Stimulated activated CD4-positive, alpha-beta T cell treated with anti-CD3 and anti-CD28 coated beads, Interleukin-12 subunit alpha, Interleukin-12 subunit beta, amount 100 ng/mL, for 4 hours (primary cell): ENCODE data around the gene NHS.

Experiments
- DNase-seq: peaks from one replicate; pipeline ENCODE4 v3.0.0-alpha.2; 2020

NHS gene

DNA sequence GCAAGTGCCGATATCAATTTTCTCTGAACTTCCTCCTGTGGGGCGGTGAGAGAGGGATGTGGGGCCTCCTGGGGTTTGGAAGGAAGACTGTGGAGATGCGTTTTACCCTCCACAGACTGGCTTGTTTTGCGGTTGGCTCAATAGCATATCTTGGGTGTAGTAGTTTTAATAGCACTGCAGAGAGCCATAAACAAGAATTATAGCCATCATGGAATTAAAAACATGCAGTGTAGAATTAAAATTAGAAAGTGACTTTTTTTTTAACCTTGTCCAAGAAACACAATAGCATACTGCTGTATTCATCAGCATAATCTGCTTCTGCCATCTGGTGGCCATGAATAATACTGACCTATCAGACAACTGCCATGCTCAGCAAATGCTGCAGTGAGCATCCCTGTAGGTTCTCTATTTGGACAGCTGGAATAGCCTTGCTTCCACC, 315.0 kb downstream of the NHS start:
- peak; percentile 2 for DNase-seq

DNA sequence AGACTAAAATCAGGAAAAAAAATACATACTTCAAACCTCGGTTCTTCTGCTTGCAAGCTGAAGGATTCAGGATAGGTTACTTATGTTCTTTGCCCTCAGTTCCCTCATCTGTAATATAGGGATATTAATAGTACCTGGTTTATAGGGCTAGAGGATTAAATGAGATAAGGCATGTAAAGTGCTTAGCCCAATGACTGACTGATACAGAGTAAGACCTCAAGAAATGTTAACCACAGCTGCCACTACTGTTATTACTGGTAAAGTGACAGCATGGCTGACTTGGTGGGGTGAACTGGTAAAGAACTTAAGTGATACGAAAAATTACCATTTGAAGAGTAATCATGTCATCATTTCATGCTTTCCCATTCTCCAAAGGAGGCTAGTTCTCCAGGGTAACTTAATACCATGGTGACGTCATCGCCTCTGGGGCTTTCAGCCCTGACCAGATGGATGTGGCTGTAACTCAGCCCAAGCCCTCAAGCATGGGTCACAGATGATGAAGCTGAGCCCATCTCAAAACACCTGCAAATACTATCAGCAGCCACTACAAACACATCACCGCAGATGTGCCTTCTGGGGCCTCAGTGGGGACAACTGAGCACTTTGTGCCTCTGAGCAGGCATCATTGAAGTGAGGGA, 317.8 kb downstream of the NHS start:
- no peak for DNase-seq

DNA sequence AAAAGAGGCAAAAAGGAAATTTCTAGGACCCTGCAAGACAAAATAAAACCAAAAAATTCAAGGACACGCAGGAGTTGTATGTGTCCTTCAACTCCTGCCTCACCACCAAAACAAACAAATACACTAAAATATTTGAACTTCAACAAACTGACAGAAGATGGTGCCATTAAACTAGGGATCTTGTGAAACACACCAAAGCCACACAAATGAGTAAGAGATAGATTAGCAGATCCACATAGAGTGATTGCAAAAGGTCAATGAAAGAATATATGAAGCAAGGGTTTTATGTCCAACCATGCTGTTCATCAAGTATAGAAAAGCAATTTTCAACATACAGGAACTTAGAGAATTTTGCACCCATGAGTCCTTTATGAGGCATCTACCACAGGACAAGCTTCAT, 322.2 kb downstream of the NHS start:
- DNase-seq = no peak

DNA sequence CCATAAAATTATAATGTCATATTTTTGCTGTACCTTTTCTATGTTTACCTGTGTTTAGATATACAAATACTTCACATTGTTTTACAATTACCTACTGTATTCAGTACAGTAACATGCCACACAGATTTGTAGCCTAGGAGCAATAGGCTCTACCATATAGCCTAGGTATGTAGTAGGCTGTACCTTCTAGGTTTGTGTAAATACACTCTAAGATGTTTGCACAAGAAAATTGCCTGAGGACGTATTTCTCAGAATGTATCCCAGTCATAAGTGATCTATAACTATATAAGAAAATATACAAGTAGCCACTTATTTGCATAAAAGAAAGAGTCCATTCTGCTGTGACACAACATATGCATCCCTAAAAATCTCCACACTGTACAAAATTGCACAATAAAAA, 326.0 kb downstream of the NHS start:
- DNase-seq = no peak

DNA sequence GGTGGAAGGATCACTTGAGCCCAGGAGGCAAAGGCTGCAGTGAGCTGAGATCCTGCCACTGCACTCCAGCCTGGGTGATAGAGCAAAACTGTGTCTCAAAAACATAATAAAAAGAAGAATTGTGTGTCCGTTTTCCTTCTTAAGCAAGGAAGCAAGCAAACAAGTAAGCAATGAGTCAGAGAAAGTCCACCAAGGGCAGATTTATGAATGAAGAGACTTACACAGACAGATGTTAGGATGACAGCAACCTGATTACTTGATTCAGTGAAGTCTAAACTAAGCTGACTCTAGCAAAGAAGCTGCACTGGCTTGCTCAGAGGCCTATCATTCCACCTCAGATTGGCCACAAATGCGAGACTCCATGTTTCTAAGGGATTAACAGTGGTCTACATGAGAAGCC, 328.2 kb downstream of the NHS start:
- no peak for DNase-seq

DNA sequence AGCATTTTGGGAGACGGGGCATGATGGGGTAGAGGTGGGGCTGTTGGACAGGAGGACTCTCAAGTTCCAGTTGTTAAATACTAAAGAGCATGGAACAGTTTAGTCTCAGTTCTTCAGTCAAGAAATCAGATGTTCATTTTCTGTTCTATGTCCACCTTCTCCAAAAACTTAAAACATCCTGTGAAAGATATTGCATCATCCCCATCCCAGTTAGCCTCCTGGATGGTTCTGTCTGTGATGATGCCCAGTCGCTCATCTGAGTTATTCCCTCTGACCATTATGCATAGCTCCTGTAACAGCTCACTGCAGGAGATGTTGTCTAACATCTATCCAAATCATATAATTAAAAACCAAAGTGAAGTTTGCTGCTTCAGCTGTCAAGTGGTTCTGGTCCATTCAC, 330.2 kb downstream of the NHS start:
- no peak for DNase-seq

DNA sequence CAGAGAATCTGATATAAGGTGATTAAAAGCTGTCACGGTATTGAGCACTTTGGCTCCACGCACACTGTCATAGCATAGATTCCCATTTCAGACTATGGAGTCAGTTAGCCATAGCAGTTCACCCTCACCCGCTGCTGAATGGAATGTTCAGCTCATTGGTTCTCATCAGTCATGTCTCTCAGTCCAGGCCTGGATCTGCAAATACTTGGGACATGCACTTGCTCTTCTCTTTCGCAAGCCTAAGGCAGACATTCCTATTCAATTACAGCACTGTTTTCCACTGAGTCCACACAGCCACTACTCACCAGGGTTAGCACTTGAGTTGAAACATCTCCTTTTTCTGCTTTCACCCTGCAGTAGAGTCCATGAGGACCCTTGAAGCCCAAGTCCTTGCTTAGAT, 331.7 kb downstream of the NHS start:
- DNase-seq = no peak

DNA sequence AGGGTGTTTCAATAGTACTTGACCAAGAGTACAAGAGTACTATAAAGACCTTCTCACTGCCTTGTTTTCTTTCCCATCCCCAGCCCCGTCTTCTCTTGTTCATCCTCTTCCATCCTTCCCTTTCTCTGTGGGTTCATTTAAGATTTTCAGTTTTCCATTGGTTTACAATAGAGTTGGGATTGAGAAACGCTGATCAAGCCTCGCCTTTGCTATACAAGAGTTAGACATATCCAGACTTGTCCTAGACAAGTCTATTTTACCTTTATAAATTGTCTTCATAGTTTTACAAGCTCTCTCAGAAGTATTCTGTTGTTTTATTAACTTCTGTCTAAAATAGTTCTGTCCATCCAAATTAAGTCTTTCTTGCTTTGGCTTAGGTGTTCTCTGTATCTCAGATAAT, 332.7 kb downstream of the NHS start:
- no peak for DNase-seq

DNA sequence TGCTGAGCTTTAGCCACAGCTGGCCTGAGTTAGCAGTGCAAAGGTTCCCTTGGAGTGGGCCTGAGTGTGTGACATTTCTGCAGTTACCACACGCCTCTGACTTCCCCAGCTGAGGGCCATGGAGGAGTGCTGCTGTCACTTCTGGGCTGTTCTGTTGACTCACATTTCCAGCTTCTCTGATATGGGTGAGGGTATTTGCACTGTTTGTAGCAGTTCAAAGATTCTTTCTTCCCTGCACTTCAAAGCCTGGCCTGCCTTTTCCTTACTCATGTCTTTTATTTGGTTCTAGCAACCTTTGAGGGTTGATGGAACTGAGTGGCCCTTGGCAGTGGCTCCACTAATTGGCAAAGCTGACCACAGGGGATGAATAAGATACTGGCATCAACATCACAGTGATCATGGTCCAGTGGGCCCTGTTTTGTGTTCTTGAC, 335.9 kb downstream of the NHS start:
- DNase-seq = no peak

DNA sequence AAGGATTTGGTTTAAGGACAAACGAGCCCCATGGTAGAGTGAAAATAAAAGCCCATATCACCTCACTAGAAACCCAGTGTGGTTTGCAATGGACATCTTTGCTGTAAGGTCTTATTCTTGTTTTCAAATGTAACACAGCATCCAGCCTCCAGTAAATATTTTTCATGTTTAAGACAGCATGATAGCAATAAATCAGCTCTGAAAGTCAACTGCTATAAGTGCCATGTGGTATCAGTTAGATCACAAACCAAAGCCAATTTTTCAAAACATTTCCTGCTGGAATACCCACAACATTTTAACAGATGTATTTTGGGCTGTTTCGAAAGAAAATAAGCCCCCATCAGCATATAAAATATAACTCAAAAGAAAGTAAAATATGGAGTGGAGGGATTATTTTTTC, 338.3 kb downstream of the NHS start:
- DNase-seq = no peak

DNA sequence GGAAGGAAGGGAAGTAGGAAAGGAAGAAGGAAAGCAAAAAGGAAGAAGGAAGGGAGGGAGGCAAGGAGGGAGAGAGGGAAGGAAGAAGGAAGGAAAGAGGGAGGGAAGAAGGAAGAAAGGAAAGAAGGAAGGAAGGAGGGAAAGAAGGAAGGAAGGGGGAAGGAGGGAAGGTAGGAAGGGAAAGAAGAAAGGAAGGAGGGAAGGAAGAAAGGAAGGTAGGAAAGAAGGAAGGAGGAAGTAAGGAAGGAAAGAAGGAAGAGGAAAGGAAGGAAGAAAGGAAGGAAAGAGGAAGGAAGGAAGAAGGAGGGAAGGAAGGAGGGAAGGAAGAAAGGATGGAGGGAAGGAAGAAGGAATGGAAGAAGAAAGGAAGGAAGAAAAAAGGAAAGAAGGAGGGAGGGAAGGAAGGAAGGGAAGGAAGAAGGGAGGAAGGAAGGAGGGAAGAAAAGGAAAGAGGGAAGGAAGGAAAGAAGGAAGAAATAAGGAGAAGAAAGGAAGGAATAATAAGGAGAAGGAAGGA, 343.7 kb downstream of the NHS start:
- no peak for DNase-seq

DNA sequence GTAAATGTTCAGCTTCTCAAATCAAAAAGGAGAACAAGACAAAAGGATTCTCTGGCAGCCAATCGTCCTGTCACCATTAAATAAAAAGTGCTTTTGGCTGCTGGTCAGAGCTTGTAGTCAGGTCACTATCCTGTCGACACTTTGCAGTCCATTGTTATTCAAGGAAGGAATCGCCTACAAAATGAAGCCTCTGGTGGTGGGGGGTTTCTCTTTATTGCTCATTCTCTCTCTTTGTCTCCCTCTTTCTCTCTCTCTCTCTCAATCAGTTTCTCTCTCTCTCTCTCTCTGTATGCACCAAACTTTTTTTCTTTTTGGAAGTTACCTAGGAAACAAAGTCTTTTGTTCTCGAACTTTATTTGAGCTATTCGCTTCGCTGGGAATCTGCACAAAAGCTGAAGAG, 344.7 kb downstream of the NHS start:
- DNase-seq = no peak

DNA sequence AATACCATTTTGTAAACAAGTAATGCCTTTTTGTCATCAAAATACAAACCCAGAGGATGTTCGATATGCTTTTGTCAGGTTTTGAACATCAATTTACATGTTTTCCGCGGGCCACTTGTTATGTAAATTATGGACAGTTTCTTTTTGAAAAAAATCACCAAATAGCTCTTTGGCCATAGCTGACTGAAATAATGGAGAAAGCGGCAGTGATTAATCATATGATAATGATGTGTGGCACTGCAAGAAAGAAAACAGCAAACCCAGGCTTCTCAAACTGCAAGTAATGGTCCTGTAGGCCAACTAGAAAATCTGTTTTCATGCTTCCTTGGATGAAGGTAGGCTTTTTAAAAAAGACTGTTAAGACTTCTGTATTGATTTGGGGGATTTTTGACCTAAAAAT, 346.7 kb downstream of the NHS start:
- DNase-seq = no peak

DNA sequence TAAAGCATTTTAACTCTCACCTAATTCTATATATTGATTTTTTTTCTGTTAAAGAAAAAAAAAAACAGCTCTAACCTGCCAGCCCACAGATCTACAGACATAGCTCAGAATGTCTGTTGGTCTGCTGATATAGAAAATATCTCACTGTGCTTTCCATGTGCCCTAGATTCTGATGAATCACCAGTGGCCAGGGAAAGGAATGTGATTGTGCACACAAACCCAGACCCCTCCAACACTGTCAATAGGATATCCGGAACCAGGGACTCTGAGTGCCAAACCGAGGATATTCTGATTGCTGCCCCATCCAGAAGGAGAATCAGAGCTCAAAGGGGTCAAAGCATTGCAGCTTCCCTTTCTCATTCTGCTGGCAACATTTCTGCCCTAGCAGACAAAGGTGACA, 350.2 kb downstream of the NHS start:
- no peak for DNase-seq

DNA sequence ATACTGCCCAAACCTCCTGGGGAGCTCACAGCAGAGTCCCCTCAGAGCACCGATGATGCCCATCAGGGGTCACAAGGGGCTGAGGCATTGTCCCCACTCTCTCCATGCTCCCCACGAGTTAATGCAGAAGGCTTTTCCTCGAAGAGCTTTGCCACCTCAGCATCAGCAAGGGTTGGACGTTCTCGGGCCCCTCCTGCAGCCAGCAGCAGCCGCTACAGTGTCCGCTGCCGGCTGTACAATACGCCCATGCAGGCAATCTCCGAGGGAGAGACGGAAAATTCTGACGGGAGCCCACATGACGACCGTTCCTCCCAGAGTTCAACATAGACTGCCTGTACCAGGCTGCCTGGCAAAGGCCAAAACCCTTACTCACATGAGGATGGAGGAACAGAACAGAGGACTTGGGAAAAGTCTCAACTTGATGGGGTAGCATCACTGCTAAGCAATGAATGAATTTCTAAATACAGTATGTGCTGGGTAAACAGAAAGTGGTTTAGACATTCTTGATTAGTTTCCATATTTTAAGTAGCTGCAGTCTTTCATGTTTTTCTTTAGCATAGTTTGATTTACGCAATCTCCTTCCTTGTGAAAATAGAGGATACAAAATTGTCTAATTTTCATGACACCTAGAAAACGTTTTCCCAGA, 357.3 kb downstream of the NHS start:
- no peak for DNase-seq

DNA sequence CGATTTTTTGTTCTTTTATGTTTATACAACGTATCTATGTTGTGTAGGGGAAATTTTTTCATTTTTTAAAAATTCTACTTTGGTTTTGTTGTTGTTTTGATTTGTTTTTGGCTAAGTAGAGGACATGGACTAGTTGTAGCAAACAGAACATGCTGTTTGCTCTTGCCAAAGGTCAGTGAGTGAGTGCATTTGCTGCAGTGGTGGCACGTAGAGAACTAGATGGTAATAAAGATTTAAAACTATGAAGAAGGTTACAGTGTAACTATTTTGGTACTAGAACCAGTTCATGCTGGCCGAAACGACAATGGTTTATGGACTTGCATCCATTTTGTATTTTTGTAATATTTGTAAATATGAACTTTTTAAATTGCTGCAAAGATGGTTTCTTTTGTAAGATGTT, 360.4 kb downstream of the NHS start:
- DNase-seq = no peak

DNA sequence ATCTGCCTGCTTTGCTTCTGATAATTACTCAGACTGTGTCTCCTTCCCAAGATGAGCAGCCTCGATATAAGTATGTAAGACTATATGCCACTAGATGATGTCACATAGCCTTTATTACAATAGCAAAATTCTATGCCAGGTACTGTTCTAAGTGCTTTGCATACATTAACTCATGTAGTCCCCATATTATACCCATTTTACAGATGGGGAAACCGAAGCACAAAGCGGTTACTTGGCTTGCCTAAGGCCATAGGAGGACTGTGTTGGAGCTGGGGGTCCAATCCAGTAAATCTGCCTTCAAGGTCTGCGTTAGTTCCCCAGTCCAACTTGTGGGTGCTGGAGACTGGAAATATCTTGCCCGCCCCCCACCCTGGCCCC, 361.5 kb downstream of the NHS start:
- no peak for DNase-seq

DNA sequence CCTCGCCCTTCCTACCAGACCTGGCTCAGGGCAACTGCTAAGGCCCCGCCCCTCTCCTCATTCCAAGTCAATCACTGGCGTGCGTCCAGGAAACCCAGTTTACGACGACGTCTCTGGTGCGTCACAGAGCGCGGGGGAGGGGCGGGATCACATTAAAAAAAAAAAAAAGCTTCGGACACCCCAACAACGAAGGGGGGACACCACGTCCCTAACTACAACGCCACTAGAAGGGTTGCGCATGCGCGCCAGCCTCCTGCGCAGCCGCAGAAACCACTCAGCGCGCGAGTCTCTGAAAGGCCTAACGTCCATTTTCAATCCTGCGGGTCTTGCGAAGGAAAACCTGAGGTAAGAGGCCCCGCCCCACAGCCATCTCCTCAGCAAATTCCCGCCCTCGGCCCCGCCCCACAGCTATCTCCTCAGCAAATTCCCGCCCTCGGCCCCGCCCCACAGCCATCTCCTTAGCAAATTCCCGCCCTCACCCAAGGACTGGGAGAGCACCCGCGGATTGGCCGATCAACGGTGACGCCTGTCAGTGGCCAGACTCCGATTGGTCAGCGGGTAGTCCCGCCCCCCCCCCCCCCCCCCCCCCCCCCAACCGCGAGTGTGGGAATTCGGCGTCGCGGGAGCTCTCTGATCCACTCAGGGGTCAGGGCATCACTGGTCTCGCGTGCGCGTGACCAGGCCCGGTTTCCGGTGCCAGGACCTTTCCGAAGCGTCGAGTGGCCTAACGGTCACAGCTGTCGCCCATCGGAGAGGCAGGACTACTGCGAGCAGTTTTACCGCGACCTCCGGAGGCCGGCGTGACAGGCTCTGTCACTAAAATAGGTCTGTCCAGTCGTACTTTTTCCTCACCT, 362.1 kb downstream of the NHS start, which contains the start of gene SCML1:
SCML1 (plus strand) TSS at position 638 of the 854 bp plus-strand sequence. CDS start 6,694 bp downstream, outside the sequence.
- DNase-seq = peak; percentile 87

DNA sequence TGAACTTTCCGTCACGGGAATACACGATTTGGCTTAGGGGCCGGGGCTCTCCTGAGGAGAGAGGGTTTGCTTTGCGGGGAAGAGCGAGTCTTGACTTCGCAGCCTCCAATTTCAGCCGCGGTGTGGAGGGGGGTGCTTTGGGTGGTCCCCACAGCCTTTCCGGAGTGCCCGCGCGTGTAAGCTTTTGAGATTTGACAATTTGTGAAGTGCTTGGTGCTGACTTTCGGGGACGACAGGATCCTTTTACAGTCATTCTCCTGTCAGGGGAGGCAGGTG, 362.6 kb downstream of the NHS start:
- DNase-seq = no peak

DNA sequence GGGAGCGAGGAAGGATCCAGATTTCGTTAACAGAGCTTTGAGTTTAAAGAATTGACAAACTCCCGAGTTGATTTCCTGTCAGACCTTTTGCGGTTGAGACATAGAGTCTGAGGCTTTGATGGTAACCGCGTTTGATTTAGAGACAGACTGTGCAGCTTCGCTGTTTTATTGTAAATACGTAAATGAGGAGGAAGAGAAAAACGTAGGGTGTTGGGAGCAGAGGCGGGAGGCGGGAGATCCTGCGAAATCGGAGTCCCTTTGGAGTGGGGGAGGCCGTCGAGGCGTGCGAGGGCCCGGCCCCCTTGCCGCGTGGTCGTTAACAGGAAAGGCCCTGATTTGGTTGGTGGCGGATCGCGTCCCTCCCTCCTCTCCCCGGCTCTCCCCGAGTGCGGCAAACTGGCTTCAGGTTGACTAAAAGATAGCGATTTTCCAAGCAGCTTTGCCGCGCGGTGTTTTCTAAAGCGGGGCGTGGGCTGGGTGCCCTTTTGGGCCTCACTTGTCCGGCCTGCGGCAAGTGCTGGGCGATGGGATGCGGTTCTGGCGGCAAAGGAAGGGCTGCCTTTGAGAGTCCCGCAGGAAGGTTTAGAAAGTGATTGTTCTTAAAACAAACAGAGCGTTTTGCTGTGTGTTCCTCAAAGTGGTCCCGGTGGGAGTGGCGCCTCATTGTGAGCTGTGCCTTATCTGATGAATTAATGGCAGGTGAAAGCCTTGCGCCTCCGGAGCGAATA, 363.1 kb downstream of the NHS start:
- peak; percentile 9 for DNase-seq

DNA sequence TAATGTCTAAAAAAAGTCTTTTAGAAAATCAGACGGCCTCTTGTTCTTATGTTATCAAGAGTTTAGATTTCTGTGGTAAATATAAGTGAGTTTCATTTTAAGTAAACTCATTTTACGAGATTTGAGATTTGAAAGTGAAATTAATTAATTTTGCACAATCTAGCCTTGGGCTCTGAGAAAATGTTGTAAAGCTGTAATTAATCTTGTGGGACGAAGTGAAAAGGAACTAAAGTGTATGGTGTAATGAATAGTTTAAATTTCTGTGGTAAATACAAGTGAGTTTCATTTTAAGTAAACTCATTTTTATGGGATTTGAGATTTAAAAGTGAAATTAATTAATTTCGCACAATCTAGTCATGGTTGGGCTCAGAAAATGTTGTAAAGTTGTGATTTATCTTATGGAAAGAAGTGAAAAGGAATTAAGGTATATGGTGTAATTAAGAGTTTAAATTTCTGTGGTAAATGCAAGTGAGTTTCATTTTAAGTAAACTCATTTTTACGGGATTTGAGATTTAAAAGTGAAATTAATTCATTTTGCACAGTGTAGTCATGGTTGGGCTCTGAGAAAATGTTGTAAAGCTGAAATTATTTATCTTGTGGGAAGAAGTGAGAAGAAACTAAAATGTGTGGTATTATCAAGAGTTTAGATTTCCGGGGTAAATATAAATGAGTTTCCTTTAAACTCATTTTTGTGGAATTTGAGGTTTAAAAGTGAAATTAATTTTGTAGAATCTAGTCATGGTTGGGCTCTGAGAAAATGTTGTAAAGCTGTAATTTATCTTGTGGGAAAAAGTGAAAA, 363.9 kb downstream of the NHS start:
- no peak for DNase-seq
